AG09319 (cell line): ENCODE data around the gene CNOT1.
"Not testable (repeated sequence)": the region's sequence is repeated elsewhere in the genome, so short reads cannot be mapped to it uniquely, and the experiment has no call there.

Source experiments
- DNase-seq: peaks from one replicate; pipeline ENCODE4 v3.0.0-alpha.2; 2010; ENCODE audit warnings: low read depth; ENCODE audit errors: extremely low read depth
- CTCF ChIP-seq: IDR thresholded peaks from 2 replicates; pipeline ENCODE4 v1.5.1; 2011; ENCODE audit warnings: low read depth, mild to moderate bottlenecking, inconsistent platforms, low read length, moderate library complexity

The CNOT1 gene

DNA sequence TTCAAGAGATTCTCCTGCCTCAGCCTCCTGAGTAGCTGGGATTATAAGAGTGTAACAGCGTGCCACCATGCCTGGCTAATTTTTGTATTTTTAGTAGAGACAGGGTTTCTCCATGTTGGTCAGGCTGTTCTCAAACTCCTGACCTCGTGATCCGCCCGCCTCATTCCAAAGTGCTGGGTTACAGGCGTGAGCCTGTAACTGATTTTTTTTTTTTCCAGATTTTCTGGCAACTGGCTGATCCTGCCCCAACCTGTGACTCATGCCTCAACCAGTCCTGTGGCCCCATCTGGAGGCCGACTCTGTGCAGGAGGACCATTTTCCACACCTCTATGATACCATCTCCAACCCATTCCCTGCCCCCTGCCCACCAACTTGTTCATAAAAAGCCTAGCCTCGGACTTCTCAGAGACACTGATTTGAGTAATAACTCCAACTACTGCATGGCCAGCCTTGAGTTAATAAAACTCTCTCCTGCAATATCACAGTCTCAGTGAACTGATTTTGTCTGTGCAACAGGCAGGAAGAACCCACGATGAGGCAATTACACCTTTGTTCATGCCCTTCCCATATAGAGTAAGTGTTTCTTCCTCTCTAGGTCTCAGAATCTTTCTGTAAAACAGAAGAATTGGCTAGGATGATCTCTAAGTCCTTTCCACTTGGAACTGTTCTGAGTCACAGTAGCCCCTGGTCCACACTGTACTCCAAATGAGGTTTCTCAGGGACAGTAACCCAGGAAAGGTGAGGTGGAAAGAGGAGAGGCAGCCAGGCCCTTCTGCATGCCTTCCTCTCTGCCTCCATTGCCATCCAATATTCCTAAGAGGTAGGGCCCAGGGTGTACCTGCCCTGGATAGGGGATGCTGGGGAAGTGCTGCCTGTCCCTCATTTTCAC lies 8.8 kb upstream of the CNOT1 start:
- peak; percentile 69 for TF ChIP-seq CTCF
- peak; percentile 77 for DNase-seq

DNA sequence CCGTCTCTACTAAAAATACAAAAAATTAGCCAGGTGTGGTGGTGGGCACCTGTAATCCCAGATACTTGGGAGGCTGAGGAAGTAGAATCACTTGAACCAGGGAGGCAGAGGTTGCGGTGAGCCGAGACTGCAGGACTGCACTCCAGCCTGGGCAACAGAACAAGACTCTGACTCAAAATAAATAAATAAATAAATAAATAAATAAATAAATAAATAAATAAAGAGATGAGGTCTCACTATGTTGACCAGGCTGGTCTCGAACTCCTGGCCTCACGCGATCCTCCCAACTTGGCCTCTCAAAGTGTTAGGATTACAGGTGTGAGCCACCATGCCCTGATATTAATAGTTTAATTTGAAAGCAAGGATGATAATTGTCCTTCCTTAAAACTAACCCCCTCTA lies 7.4 kb upstream of the CNOT1 start:
- DNase-seq: not testable (repeated sequence)

DNA sequence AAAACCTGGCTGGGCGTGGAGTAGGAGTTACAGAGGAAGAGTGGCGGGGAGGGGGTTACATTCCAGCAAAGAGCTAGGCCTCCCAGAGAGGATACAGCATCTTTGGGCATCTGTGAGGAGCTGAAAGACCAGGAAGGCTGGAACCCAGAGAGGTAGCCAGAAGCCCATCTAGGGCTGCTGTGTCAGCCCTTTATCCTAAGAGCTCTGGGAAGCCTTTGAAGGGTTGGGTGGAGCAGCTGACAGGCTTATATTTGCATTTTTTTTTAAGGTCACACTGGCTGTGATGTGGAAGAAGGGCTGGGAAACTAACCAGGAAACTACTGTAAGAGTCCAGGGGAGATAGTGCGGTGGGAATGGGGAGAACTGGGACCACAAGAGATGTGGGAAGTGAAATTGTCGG lies 6.8 kb upstream of the CNOT1 start:
- no peak for DNase-seq
- no peak for TF ChIP-seq CTCF

DNA sequence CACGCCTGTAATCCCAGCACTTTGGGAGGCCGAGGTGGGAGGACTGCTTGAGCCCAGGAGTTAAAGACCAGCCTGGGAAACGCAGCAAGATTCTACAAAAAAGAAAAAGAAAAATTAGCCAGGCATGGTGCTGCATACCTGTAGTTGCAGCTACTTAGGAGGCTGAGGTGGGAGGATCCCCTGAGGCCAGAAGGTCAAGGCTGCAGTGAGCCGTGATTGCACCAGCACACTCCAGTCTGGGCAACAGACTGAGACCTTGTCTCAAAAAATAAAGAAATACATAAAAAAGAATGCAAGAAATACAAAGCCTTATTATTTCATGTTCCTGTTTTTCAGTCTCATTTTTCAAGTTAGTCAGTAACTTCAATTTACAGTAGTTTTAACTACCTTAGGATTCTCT lies 5.9 kb upstream of the CNOT1 start:
- no peak for TF ChIP-seq CTCF
- DNase-seq: no peak

- DNase-seq: no peak
- no peak for TF ChIP-seq CTCF
Observed at GRCh38 chr16:58634265-58634802, 4.7 kb upstream of the CNOT1 start.

GRCh38 chr16:58628845-58629732 lies 537 bp downstream of the CNOT1 start:
- no peak for DNase-seq
- TF ChIP-seq CTCF: no peak

GRCh38 chr16:58624209-58624608 lies 5.4 kb downstream of the CNOT1 start:
- no peak for TF ChIP-seq CTCF
- no peak for DNase-seq
